GM19025 (cell line): Measurements from ENCODE around the gene FOXP1.
"Not testable (repeated sequence)": the region's sequence is repeated elsewhere in the genome, so short reads cannot be mapped to it uniquely, and the experiment has no call there.

Source experiments
- ATAC-seq: cut with Tn5 transposase; IDR thresholded peaks from one replicate; pipeline ENCODE4 v1.9.1; 2021; ENCODE audit warnings: mild to moderate bottlenecking, low read depth, moderate library complexity; ENCODE audit not compliant: unreplicated experiment

FOXP1 gene

DNA sequence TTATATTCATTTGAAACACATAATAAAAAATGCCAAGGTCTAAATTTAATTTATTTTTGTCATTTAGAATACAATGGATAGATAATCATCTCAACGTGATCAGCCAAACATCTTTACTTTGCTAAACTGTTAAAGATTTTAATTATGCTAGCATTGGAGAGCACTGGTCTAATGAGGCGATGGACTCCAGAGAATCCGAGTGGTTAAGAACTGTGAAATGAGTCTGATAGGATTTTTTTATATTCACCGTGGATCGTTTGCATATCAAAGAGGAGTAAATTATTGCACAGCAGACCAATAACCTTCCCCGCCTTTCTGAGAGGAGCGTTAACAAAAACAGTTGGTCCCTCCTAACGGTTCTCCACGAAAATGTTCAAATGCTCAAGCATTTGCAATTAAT, 540.8 kb downstream of the FOXP1 start:
- ATAC-seq: no peak

DNA sequence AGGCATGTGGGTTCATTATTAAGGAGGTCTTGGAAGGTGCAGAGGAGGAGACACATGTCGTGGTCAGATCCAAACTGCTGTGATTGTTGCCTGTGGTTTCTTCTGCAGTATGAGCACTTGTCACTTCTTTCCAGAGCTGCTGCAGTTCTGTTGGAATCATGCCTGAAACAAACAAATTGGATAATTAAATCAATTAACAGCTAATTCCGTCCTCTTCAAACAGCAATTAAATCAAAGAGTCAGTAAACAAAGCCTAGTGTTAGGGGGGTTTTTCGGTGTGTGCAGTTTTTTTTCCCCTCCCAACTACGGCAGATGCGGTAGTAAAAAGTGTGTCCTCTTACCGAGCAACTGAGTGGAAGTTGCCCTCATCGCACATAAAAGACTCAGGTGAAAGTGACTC, 542.2 kb downstream of the FOXP1 start:
- no peak for ATAC-seq

DNA sequence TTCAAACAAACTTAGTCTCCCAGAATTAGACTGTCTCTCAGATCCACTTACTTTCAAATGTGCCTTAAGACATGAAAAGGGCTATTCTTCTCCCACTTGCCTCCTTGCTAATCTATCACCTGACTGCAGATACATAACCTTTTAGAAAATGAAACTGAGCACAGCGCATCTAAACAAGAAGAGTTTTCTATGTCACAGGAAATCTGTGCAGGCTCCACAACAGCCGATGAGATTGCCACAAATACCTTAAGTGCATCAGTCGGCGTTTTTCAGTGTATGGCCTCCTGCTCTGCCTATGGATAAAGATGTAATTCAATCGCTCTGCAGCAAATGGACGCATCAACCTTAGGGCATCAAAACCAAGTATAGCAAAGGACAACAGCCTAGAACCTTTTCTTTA, 544.2 kb downstream of the FOXP1 start:
- no peak for ATAC-seq

DNA sequence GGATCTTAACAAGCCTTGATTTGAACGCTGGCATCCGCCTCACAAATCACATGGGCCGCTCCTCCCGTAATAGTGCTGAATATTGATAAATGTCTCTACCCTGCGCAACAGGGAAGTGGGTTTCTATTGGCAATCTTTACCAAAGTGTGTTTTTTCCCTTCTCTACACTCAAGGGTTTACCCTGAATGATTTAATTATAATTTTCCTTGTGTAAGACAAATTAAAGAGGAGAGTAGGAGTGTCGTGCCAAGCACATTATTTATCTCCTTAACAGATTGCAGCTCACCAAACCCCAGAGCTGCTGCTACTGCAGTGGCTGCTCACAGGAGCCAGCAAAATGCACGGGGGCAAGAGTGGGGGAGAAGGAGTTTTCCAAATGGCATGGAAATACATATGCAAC, 545.8 kb downstream of the FOXP1 start:
- no peak for ATAC-seq

DNA sequence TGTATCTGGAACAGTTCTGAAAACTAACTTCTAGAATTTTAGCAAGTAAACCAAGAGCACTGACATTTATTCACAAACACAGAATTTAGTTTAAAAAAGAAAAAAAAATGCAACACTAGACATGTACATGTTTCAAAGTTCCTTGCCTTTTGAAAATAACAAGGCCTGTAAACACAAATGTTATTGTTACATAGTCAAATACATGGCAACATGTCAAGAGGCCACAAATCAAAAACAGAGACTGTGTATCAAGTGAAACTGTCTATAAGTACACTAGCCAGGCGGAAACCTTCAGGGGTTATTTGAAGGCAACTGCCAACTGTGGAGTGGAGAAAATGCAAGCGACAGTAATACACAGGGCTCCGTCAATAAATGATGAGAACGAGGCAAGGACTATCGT, 547.6 kb downstream of the FOXP1 start:
- ATAC-seq: no peak

DNA sequence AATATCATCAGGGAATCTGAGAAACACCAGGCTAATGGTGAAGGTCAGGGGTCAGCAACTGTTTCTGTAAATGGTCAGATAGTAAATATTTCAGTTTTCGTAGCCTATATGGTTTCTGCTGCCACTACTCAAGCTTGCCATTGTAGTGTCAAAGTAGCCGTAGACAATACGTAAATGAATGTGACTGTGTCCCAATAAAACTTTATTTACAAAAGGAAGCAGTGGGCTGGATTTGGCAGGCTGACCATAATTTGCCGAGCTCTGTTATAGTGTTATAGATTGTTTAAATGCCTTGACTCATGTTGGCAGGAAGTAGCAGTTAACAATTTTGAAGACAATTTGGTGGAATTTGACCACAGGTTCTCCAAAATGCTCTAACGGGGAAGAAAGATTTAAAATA, 548.2 kb downstream of the FOXP1 start:
- ATAC-seq: no peak

DNA sequence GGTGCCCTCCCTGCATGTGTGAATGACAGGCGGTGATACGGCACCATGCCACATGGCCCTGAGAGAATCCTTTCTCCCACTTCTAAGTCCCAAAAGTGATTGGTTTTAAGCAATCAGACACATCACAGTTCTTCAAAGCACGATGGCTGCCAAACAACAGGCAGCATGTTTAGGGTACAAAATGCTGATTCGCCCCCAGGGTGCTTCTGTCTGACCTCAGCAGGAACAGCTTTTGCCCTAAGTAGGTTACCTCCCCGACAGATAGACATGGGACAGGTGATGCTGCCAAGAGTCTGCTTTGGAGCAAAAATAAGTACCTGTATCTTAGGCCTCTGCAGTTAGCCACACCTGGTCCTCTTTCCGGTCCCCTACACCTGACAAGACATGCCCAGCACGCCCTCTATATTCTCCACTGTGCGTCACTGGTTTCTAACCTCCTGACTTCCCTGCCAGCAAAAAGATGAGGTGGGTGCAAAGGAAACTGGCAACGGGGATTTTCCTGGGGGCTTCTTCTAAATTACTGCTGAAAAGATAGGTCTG, 549.8 kb downstream of the FOXP1 start:
- no peak for ATAC-seq

DNA sequence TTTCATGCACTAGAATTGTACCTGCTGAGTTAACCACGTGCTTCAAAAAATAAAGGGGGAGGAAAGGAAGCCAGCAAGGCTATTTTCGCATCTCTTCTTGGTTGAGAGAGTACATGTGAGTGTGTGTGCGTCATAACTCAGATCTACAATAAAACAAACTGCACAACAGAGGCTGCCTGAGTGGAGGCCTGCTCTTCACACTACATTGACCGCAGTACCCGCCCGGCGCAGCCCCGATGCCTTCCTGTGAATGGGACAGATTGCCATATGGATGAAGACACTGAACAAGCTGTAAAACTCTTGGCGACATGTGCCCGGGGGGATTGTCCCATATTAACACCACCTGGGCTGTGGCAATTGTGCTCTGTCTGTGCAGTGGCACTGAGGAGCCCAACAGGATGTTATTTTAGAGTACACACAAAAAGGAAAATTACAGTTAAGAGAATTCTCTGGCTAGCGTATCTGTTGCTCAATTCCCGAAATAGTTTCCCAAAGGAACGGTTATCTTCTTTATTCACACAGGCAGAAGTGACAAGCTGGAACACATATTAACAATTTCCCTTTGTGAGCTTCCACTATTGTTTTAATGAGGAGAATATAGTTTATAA, 551.5 kb downstream of the FOXP1 start:
- no peak for ATAC-seq

DNA sequence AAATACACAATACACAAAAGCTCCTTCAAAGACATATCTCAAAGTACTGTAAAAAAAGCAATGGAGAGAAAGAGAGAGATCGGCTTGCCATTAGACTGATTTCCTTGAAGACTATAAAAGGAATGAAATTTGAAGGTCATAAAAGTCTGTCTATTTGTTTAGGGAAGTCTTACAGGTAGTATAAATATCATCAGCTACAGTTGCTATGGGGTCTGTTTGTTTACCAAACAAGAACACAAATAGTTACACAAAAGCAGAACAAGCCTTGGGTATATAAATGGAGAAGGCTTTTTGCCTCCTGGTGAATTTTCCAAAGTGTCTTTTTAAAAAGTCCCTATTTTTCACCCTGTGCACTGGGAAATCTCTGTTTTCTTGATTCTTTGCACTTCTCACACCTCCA, 552.3 kb downstream of the FOXP1 start:
- ATAC-seq: no peak

DNA sequence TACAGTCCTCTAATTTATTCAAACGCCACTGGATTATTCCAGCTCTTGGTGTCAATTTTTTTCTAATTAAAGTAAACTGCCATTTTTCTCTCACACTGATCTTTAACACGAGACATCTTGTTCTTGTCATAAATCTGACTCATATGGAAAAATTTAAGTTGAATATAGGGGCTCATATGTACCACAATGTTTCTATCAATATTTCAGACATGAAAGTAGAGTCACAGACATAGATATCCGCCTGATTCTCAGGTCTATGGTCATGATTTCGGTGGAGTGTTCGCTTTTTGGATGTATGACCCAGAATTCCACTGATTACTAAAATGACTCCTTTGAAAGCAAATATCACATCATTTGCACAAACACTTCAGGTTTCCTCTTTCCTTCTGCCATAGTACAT, 552.8 kb downstream of the FOXP1 start:
- ATAC-seq: no peak

DNA sequence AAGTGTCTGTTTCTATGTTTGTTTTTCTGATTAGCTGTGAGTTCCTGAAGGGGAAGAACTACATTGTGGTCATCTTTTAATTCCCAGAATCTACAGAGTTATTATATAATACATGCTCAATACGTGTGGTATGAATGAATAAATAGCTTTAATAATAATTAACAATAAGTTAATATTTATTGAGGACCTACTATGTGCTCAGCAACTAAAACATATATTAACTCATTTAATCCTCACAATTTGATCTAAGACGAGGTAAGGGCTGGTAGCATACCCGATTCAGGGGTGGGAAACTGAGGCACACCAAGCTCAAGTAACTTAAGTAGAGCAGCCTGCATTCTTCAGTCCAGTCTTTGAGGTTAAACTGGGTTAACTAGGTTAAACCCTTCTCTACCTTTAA, 553.8 kb downstream of the FOXP1 start:
- no peak for ATAC-seq

DNA sequence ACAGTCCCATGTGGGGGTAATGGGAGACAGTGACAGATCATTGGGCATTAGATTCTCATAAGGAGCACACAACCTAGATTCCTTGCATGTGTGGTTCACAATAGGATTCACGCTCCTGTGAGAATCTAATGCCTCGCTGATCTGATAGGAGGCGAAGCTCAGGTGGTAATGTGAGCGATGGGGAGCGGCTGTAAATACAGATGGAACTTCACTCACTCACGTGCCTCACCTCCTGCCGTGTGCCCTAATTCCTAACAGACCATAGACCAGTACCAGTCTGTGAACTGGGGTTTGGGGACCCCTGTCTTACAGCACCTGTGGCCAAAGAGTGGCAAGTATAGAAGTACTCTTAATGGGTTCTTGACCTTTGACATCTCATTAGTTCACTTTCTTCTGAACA, 554.7 kb downstream of the FOXP1 start:
- no peak for ATAC-seq

DNA sequence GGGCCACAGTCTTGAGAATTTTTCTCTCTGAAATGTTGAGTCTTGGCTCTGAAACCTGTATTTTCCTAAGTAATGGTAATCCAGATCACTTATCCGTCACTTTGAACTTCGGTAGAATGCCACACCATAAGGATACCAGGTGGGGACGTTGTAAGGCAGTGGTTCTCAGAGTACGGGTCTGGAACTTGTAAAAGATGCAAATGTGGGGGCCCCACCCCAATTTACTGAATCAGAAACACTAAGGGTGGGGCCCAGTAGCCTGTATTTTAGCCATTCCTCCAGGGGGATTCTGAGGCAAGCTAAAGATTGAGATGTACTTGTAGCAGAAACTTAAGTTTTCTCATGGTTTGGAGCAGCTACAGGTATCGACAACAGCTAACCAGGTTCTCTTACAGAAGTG, 555.3 kb downstream of the FOXP1 start:
- no peak for ATAC-seq

DNA sequence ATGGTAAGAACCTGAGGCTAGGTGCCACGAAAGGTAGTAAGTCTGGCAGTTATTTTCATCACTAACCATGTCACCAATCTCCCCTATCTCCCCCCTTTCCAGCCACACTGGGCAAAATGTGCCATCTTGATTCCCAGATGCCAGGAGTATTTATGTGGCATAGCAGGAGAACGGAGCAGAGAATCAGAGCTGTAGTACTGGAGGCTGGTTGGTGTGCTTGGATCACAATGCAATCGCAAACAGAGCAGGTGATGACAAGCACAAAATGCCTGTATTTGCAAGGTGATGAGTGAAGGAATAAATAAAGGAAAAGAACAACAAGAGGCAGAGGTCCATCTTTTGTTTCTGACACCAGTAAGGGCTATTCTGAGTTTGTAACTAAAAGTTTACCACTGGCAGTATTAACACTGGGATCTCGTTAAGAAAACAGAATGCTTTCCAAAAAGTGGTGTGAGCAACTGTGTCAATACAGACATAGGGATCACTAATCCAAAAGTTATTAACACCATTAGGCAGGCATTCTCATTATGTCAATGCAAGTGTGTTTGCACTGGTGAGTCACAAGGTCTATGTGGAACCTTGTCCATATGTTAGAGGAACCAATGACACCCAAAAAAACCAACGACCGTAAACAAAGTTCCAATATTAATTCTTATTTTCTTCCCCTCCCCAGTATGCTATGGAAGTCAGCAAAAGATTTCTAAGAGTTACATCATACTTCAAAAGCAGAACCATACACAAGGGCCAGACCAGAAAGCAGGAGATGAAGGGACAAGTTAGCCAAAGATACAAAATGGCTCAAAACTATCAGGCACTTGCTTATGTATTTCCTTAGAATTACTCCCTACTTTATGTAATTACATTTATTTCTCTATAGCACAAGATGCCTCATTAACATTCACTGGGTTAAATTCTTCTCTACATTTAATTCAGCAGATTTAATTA, 556.6 kb downstream of the FOXP1 start:
- ATAC-seq: no peak

DNA sequence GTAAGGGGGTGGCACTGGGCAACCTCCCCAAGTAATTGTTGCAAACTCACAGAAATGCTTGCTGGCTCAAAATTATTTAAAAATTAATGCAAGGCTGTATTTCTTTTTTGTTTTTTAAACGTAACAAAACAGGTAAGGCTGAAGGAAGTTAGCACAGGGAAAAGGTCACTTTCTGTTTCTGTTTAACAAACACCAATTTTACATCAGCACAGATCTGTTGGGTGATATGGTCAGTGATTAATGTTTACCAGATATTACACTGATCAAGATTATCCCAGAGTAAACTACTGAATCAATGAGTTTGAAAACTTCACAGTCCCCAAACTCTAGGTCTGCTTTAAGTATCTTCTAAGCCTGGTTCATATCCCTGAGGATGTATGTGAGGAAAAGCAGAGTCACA, 558.0 kb downstream of the FOXP1 start:
- no peak for ATAC-seq

DNA sequence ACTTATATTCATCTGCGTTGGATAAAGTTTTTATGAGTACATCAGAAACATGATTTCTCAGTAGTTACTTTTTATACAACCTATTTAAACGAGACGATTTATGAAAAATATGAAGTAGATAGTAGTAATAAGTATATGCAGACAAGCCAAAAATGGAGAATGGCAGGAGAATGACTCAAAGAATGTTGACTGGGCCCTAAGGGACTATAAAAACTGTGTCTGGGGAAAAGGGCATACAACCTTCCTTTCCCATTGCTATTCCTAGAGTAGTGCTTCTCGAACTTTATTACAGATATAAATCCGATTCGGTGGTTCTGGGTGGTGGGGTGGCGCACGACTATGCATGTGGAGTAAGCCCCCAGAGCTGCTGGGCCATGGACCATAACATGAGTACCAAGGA, 558.5 kb downstream of the FOXP1 start:
- no peak for ATAC-seq

DNA sequence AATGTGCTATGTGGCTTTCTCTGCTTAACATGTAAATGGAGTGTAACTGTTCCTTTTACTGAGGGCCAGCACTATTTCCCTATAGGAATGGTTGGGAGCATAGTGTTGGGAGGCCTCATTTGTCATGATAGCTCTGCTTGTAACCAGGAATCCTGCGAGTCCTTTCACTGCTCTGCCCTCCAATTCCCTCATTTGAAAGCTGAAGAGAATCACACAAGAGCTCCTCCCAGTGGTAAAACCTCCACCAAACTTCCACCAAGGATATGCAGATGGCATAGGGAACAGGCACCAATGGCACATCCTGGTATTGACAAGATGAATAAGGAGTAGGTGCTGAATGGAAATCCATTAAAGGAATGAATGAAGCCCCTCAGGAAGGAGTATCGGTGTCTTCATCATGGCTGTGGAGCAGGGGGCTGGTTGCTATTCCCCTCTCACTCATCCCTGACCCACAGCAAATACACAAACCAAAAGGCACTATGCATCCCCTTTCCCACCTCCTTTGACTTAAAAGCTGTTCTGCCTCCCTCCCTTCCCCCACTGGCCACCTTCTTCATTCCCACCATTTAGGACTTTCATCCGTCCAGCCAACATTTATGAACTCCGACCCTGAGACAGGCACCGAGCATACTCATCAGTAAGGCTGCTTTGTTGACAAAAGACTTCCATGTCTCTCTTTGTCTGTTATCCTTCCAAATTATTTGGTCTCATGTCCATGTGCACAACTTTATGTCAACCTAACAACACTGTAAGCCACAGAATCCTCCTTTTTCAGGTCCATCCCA, 560.8 kb downstream of the FOXP1 start:
- no peak for ATAC-seq

DNA sequence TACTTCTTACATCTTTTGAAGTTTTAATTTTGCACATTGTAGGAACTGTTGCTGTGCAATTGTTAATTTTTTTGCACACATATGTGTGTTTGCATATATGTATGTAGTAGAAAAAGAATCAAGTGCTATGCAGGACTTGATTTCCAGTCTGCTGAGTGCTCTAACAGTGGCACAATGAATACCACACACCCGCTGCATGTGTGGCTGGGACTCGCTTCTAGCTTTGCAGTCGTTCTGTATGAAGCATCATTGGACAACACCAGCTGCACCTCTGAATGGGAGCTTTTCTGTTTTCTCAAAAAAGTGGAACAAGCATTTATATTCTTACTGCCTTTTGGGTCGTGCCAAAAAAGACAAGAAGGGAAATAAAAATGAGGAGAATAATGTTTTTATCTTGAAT, 564.7 kb downstream of the FOXP1 start:
- no peak for ATAC-seq

DNA sequence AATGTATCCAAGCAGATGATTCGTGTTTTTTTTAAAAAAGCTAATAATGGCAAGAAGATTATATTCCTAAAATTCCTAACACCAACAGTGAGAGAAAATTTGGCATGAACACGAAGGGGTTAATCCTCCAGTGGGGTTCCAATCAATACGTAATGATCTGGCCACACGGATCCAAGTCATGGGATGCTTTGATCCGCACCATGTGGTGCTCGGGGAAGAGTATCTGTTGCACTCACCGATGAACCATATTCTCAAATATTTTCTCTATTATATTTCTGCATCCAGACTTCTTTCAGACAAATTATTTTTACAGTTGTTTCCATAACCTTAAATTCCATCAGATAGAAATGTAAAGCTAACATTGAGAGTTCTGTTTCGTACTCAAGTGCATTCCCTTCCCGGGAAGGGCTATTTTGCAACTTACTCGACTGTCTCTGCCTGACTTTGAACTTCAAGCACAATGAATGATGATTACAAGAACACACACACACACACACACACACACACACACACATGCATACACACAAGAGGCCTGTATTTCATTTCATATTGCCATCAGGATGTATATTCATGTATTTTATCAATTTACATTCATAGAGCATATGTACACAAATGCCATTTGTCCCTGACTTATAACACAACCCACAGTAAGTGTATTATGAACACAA, 567.2 kb downstream of the FOXP1 start:
- no peak for ATAC-seq

DNA sequence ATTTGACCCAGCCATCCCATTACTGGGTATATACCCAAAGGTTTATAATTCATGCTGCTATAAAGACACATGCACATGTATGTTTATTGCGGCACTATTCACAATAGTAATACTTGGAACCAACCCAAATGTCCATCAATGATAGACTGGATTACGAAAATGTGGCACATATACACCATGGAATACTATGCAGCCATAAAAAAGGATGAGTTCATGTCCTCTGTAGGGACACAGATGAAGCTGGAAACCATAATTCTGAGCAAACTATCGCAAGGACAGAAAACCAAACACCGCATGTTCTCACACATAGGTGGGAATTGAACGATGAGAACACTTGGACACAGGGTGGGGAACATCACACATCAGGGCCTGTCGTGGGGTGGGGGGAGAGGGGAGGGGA, 568.9 kb downstream of the FOXP1 start:
- ATAC-seq: not testable (repeated sequence)

DNA sequence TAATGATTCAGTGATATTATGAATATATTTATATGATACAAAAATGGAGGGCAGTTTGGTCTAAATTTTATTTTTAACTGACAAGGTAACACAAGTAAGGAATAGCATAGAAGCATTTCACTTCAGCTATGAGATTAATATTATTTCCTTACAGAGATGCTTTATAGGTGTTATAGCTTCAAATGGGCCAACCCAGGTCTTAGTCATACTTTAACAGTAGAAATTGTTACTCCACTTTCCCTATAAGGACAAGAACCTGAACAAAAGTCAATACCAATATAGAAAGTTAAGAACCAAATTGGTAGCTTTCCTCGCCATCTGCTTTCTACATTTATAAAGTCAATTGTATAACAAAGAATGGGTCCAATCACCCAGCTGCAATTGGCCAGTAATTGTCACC, 570.6 kb downstream of the FOXP1 start:
- no peak for ATAC-seq
